Measurements from ENCODE around the gene KLHL29.

DNA sequence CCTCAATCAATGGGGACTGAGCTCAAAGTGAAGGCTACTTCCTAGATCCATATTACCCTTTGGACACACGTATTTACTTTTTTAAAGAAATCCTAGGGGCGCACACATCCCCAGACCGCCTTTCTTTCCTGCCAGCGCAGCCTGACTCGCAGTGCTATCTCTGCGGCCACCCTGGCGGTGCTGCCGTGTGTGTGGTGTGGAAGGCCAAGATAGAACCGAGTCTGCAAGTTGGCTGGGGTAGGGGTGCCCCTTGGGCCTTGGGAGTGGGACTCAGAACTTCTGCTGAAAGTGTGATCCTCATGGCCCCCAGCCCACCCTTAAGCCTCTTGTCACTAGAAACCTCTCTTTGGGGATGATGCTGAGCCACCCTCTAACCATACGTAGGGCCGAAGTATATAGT, 143.7 kb downstream of the KLHL29 start:
- TF ChIP-seq TAF1 (IDR thresholded peaks at IDR 0.05; ENCODE audit: low read depth) (no peak), YY1 (IDR thresholded peaks at IDR 0.05; ENCODE audit: low read depth) (no peak), EGR1 (IDR thresholded peaks at IDR 0.05) (no peak)
- TF ChIP-seq, protein P1, sequence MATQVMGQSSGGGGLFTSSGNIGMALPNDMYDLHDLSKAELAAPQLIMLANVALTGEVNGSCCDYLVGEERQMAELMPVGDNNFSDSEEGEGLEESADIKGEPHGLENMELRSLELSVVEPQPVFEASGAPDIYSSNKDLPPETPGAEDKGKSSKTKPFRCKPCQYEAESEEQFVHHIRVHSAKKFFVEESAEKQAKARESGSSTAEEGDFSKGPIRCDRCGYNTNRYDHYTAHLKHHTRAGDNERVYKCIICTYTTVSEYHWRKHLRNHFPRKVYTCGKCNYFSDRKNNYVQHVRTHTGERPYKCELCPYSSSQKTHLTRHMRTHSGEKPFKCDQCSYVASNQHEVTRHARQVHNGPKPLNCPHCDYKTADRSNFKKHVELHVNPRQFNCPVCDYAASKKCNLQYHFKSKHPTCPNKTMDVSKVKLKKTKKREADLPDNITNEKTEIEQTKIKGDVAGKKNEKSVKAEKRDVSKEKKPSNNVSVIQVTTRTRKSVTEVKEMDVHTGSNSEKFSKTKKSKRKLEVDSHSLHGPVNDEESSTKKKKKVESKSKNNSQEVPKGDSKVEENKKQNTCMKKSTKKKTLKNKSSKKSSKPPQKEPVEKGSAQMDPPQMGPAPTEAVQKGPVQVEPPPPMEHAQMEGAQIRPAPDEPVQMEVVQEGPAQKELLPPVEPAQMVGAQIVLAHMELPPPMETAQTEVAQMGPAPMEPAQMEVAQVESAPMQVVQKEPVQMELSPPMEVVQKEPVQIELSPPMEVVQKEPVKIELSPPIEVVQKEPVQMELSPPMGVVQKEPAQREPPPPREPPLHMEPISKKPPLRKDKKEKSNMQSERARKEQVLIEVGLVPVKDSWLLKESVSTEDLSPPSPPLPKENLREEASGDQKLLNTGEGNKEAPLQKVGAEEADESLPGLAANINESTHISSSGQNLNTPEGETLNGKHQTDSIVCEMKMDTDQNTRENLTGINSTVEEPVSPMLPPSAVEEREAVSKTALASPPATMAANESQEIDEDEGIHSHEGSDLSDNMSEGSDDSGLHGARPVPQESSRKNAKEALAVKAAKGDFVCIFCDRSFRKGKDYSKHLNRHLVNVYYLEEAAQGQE (IDR thresholded peaks at IDR 0.05; ENCODE audit: low read depth) = no peak

Measured in Ishikawa (cell line).